SH-SY5Y (cell line): ENCODE data around the gene DNAJC15.

ENCODE experiments used
- GATA2 ChIP-seq: IDR thresholded peaks from 2 replicates; pipeline ENCODE4 v1.6.1; 2011; ENCODE audit warnings: mild to moderate bottlenecking, low read depth, low read length
- GATA3 ChIP-seq: IDR thresholded peaks from 2 replicates; pipeline ENCODE4 v1.6.1; 2011; ENCODE audit warnings: low read depth, mild to moderate bottlenecking, low read length, moderate library complexity

DNA sequence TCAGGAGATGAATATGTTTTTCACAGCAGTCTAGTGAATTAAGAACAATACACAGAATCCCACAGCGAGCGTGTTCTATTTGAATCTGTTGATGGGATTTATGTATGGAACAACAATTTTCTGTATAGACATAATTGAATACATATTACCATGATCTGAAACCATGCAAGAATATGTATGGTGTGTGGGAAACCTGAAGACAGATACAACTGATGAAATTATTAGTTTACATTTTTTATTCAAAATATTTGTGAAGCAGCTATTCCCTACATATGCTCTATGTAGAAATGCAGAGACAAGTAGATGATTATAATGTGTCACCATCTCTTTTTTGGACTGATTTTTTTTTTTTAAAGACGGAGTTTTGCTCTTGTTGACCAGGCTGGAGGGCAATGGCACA lies 91.8 kb downstream of the DNAJC15 start:
- TF ChIP-seq GATA2 (no peak), GATA3 (no peak)
